Endometrial microvascular endothelial cells (primary cell): ENCODE measurements around the gene OR2D3. TPM values are rescaled to one million over a fixed set of nuclear protein-coding genes. Genes with fewer than 3 reads are reported as not detected.
"Not testable (repeated sequence)": the region's sequence is repeated elsewhere in the genome, so short reads cannot be mapped to it uniquely, and the experiment has no call there.

Source experiments
- in situ Hi-C: cut with HindIII; loops from 2 replicates; pipeline ENCODE4 v1.10.0; 2017; ENCODE audit warnings: low sequenced_read_pairs, low pct_unique_long_range_greater_than_20kb; ENCODE audit errors: inconsistent ontology term
- total RNA-seq: library from RNA; depleted of rRNA; stranded (reverse); fragments of >200 nt; gene quantifications from one replicate; pipeline ENCODE4 v1.2.3, GENCODE V29; 2015; ENCODE audit errors: inconsistent ontology term

The OR2D3 gene
- not detected for total RNA-seq

DNA sequence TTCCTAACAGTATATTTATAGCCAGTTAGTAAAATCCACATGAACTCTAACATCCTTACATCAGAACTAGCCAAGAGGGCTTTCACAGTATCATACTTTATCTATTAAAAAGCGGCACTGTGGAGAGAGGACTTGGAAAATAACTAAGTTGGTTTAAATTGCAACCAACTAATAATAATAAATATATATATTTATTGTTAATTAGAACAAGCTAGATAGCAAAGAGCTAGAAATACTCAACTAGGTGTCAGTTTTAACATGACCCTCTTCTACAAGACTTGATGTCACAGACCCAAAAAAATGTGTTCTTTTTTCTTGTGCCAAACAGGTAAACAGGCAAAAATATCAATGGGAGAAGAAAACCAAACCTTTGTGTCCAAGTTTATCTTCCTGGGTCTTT, at the start of gene OR2D3:
TSS of gene OR2D3 (plus strand) at position 301 of the 400 bp plus-strand sequence. CDS start at position 301, 0 bp downstream.
- in situ Hi-C loops = no loop called here

DNA sequence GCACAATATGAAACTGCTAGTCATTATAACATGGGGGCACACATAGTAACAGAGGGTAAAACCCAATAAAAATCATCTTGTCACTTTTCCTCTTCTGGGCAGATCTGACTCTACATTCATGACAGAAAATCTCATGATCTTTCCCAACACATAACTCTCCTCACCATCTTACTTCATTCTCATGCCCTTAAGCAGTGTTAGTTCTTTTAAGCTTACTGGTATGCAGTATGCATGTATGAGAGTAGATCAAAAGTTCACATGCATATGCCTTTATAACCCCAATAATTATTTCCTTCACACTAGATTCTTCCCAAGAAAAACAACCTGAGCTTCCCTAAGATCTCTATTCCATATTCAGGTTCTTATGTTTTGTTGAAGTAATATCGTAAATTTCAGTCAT, 49.5 kb upstream of the OR2D3 start:
- in situ Hi-C loops = no loop called here

- in situ Hi-C loops = no loop called here
Observed at GRCh38 chr11:6875761-6876160, 45.0 kb upstream of the OR2D3 start.

DNA sequence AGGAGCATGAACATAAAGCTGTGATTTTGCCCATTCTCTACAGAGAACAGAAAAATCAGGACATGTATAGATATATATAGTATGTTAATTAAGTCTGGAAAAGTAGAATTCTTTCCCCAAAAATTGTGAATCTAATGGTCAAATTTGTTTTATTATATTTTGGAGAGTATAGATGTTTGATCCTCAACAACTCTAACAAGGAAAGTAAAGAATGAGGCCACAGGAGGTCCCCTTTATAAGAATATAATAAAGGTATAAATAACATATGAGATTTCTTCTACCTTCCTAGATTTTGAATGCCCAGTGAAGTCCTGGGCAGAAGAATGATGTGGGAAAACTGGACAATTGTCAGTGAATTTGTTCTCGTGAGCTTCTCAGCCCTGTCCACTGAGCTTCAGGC, 44.5 kb upstream of the OR2D3 start, which contains the start of gene OR10A4:
TSS of gene OR10A4 (plus strand) at position 301 of the 400 bp plus-strand sequence. CDS start at position 324, 23 bp downstream.
- in situ Hi-C loops = no loop called here

DNA sequence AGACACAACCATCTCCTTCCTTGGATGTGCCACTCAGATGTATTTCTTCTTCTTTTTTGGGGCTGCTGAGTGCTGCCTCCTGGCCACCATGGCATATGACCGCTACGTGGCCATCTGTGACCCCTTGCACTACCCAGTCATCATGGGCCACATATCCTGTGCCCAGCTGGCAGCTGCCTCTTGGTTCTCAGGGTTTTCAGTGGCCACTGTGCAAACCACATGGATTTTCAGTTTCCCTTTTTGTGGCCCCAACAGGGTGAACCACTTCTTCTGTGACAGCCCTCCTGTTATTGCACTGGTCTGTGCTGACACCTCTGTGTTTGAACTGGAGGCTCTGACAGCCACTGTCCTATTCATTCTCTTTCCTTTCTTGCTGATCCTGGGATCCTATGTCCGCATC, 43.9 kb upstream of the OR2D3 start:
- in situ Hi-C loops = no loop called here

DNA sequence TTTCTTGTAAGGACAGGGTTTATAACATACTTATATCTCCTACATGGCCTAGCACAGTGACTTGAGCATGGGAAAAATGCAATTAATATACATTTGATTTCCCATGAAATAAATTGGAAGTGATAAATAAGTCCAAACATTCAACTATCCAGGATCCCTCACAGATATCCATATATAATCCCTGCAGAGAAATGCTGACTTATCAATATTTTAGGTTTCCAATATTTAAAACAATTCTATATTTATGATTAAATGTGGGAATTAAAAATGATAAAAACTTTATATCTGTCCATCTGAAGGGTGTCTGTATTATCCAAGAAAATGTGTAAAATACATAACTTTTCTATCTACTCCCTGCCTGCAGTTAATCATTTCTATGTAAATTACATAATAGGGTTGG, 38.1 kb upstream of the OR2D3 start:
- in situ Hi-C loops = no loop called here

- in situ Hi-C loops = not testable (repeated sequence)
Observed at GRCh38 chr11:6887711-6888110, 33.1 kb upstream of the OR2D3 start.

DNA sequence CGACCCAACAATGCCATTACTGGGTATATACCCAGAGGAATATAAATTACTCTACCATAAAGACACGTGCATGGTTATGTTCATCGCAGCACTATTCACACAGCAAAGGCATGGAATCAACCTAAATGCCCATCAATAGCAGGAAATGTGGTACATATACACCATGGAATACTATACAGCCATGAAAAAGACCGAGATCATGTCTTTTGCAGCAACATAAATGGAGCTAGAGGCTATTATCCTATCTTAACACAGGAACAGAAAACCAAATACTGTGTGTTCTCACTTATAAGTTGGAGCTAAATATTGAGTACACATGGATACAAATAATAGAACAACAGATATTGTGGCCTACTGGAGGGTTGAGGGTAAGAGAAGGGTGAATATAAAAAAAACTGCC, 32.0 kb upstream of the OR2D3 start:
- in situ Hi-C loops = no loop called here

DNA sequence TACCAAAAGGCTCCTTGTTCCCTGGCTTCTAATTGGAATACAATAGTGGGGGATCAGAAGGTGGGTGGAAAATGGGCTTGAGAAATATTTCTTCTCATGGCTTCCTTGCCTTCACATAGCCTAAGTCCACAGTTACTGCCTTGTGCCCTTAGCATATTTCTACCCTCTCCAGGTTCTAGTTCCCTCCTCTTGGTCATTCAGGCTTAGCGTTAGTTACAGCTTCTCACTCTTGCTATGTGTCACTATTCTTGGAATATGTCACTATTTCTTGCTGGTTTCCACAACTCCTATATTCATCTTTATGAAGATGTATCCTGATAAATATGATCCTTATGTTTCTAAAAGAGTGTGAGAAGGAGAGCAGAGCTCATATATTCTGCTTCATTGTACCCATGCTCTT, 31.0 kb upstream of the OR2D3 start:
- in situ Hi-C loops = no loop called here

GRCh38 chr11:6892400-6892799, 28.4 kb upstream of the OR2D3 start, which contains the start of gene OR2D2:
OR2D2 (minus strand) TSS chr11:6892500; CDS start chr11:6892500, 0 bp downstream.
- in situ Hi-C loops = no loop called here

- in situ Hi-C loops = no loop called here
Observed at GRCh38 chr11:6894097-6894496, 26.7 kb upstream of the OR2D3 start.

DNA sequence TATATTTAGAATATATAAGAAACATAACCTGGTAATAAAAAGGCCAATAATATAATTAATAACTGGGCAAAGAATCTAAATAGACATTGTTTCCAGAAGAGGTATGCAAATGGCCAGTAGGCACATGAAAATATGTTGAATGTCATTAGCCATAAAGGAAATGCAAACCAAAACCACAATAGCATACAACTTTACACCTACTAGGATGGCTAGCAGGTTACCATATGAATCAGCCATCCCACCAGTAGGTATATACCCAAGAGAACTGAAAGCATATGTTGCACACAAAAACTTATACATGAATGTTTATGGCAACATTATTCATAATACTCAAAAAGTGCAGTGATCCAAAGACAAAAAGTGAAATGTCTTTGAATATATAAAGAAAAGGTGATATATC, 25.8 kb upstream of the OR2D3 start:
- in situ Hi-C loops = no loop called here

- in situ Hi-C loops = no loop called here
Observed at GRCh38 chr11:6898911-6899310, 21.9 kb upstream of the OR2D3 start.

GRCh38 chr11:6900327-6900999, 20.3 kb upstream of the OR2D3 start:
- in situ Hi-C loops = no loop called here

DNA sequence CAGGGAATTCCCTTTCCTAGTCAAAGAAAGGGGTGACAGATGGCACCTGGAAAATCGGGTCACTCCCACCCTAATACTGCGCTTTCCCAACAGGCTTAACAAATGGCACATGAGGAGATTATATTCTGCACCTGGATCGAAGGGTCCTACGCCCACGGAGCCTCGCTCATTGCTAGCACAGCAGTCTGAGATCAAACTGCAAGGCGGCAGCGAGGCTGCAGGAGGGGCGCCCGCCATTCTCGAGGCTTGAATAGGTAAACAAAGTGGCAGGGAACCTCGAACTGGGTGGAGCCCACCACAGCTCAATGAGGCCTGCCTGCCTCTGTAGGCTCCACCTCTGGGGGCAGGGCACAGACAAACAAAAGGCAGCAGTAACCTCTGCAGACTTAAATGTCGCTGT, 16.0 kb upstream of the OR2D3 start:
- in situ Hi-C loops = not testable (repeated sequence)

- in situ Hi-C loops = no loop called here
Observed at GRCh38 chr11:6911378-6911777, 9.4 kb upstream of the OR2D3 start.

DNA sequence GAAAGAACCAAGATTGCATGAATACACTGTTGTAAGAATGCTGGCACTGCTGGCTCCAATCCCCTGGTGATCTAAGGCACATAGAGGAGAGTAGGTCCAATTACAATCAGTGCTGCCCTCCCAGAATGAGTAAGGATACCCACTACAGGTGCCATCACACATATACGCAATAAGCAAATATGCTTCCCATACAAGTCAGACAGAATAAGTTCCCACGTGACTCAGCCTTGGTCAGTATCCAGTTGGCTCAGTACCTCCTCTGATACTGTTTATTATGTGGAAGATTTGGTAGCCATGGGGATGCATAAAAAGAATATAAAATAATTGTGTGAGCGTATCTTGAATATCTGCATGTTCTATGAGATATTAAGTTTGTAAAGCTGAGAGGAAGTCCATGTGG, 8.9 kb upstream of the OR2D3 start:
- in situ Hi-C loops = no loop called here

DNA sequence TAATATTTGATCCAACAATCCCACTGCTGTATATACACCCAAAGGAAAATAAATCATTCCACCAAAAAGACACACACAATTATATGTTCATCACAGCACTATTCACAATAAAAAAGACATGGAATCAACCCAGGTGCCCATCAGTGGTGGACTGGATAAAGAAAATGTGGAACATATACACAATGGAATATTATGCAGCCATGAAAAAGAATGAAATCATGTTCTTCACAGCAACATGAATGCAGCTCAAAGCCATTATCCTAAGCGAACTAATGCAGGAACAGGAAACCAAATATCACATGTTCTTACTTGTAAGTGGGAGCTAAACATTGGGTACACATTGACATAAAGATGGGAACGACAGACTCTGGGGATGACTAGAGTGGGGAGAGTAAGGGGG, 1.1 kb upstream of the OR2D3 start:
- in situ Hi-C loops = no loop called here

- in situ Hi-C loops = no loop called here
Observed at GRCh38 chr11:6925007-6925577, 4.3 kb downstream of the OR2D3 start.

DNA sequence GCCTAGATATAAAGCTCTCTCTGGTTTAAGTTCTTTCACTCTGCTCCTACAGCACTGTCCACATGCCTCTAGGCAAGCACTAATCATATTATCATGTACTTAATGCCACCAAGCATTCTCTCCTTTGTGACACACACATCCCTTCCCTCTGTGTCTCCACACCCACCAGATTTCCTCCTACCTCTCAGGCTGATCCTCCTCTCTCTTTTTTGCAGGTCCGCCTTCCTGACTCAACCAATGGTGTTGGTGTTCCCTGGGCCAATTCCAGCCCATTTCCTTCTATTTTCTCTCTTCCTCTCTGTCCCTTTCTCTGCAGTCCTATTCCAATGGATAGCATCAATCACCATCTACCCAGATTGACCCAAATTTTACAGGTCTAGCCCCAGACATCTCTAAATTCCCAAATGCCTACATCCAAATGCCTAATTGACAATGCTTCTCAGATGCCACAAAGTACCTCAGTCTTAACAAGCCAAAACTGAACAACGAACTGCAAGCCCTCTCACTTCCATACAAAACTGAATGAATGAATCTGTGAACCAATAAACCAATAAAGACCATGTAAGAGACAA, 4.9 kb downstream of the OR2D3 start:
- in situ Hi-C loops = no loop called here
